IPS-NIHi7 (cell line): Measurements from ENCODE around the gene SF3B5.
"Not testable (repeated sequence)": the region's sequence is repeated elsewhere in the genome, so short reads cannot be mapped to it uniquely, and the experiment has no call there.

Experiments used
- DNase-seq: peaks from one replicate; pipeline ENCODE4 v3.0.0; 2012; ENCODE audit warnings: mixed read lengths; ENCODE audit errors: extremely low spot score

The SF3B5 gene

GRCh38 chr6:144063744-144064401, 31.5 kb downstream of the SF3B5 start:
- peak; percentile 80 for DNase-seq

GRCh38 chr6:144063246-144063743, 32.1 kb downstream of the SF3B5 start:
- peak; percentile 30 for DNase-seq

GRCh38 chr6:144062786-144063185, 32.6 kb downstream of the SF3B5 start:
- DNase-seq = no peak

- DNase-seq = no peak
These were observed 36.2 kb downstream of the SF3B5 start for GRCh38 chr6:144059139-144059538.

- DNase-seq = no peak
These were observed 40.0 kb downstream of the SF3B5 start for GRCh38 chr6:144055121-144055931.

- DNase-seq = no peak
These were observed 41.8 kb downstream of the SF3B5 start for GRCh38 chr6:144053601-144054000.

- DNase-seq = no peak
These were observed 42.9 kb downstream of the SF3B5 start for GRCh38 chr6:144052488-144052887.

- no peak for DNase-seq
These were observed 46.0 kb downstream of the SF3B5 start for GRCh38 chr6:144049386-144049785.

- DNase-seq = no peak
These were observed 47.7 kb downstream of the SF3B5 start for GRCh38 chr6:144047688-144048087.

GRCh38 chr6:144046672-144047071, 48.7 kb downstream of the SF3B5 start:
- DNase-seq = not testable (repeated sequence)

- DNase-seq = not testable (repeated sequence)
These were observed 50.4 kb downstream of the SF3B5 start for GRCh38 chr6:144044989-144045388.
